IMR-90 (cell line): ENCODE data around the gene IL1RAP.

ENCODE experiments used
- BHLHE40 ChIP-seq: fragments of 150-350 bp; IDR thresholded peaks from 2 replicates; pipeline ENCODE4 v1.6.1; 2016; ENCODE audit warnings: mild to moderate bottlenecking, low read depth, low read length
- CEBPB ChIP-seq: IDR thresholded peaks from 2 replicates; pipeline ENCODE4 v1.6.1; 2012; ENCODE audit warnings: low read depth, low read length, improper control_type of control experiment
- CTCF ChIP-seq: conservative IDR thresholded peaks from 2 replicates; pipeline ENCODE4 v1.5.1; 2012; ENCODE audit warnings: mild to moderate bottlenecking, low read depth, low read length, improper control_type of control experiment
- FOS ChIP-seq: fragments of 150-350 bp; IDR thresholded peaks from 2 replicates; pipeline ENCODE4 v1.6.1; 2016; ENCODE audit warnings: low read depth, low read length
- MAFK ChIP-seq: IDR thresholded peaks from 2 replicates; pipeline ENCODE4 v1.6.1; 2012; ENCODE audit warnings: low read depth, low read length, improper control_type of control experiment
- MAZ ChIP-seq: IDR thresholded peaks from 2 replicates; pipeline ENCODE4 v1.6.1; 2012; ENCODE audit warnings: low read depth, mild to moderate bottlenecking, low read length, improper control_type of control experiment, moderate library complexity, borderline replicate concordance
- MXI1 ChIP-seq: IDR thresholded peaks from 2 replicates; pipeline ENCODE4 v1.6.1; 2012; ENCODE audit warnings: low read depth, mild to moderate bottlenecking, low read length, moderate library complexity, borderline replicate concordance
- NFE2L2 ChIP-seq: fragments of 150-350 bp; IDR thresholded peaks from 2 replicates; pipeline ENCODE4 v1.6.1; 2016; ENCODE audit warnings: low read depth, mild to moderate bottlenecking, low read length
- POLR2A ChIP-seq: IDR thresholded peaks from 2 replicates; pipeline ENCODE4 v1.6.1; 2012; ENCODE audit warnings: mild to moderate bottlenecking, low read depth, low read length
- RCOR1 ChIP-seq: IDR thresholded peaks from 2 replicates; pipeline ENCODE4 v1.6.1; 2012; ENCODE audit warnings: mild to moderate bottlenecking, low read length, improper control_type of control experiment; ENCODE audit not compliant: insufficient replicate concordance
- RFX5 ChIP-seq: IDR thresholded peaks from 2 replicates; pipeline ENCODE4 v1.8.0; 2012; ENCODE audit warnings: low read depth, mild to moderate bottlenecking, low read length, moderate library complexity
- SMC3 ChIP-seq: fragments of 150-350 bp; IDR thresholded peaks from 2 replicates; pipeline ENCODE4 v1.6.1; 2016; ENCODE audit warnings: low read depth, mild to moderate bottlenecking, antibody characterized with exemption, low read length, moderate library complexity
- USF2 ChIP-seq: fragments of 150-350 bp; IDR thresholded peaks from 2 replicates; pipeline ENCODE4 v1.6.1; 2017; ENCODE audit warnings: mild to moderate bottlenecking, antibody characterized with exemption, low read length, low read depth

GRCh38 chr3:190699776-190700175 lies 185.9 kb downstream of the IL1RAP start:
- TF ChIP-seq CTCF (no peak), MAFK (no peak), USF2 (no peak), RCOR1 (no peak), CEBPB (no peak), POLR2A (no peak), SMC3 (no peak), MXI1 (no peak), RFX5 (no peak), BHLHE40 (no peak), MAZ (no peak), NFE2L2 (no peak), FOS (no peak)
